HEK293T (cell line): ENCODE measurements around the gene ZBTB48.

ENCODE experiments used
- CTCF ChIA-PET: fragments of 350-600 bp; formaldehyde crosslinking; extraction: SDS; loops from one replicate; lab custom pipeline; 2021; ENCODE audit warnings: antibody characterized with exemption, inconsistent platforms; lab: Yijun Ruan, JAX
- POLR2A ChIA-PET: fragments of 350-600 bp; formaldehyde crosslinking; extraction: SDS; loops from one replicate; lab custom pipeline; 2020; ENCODE audit warnings: antibody characterized with exemption, inconsistent platforms; lab: Yijun Ruan, JAX
- DNase-seq: peaks from one replicate; pipeline ENCODE4 v3.0.0; 2012; ENCODE audit warnings: mixed read lengths; ENCODE audit errors: extremely low spot score
- ARNT ChIP-seq: fragments of 450-650 bp; IDR thresholded peaks from 2 replicates; pipeline ENCODE4 v1.6.1; 2017; ENCODE audit warnings: mild to moderate bottlenecking
- BHLHE40 ChIP-seq: fragments of 450-650 bp; IDR thresholded peaks from 2 replicates; pipeline ENCODE4 v1.6.1; 2016; ENCODE audit warnings: mild to moderate bottlenecking, moderate library complexity, borderline replicate concordance
- CTBP1 ChIP-seq: fragments of 450-650 bp; IDR thresholded peaks from 2 replicates; pipeline ENCODE4 v1.6.1; 2016; ENCODE audit warnings: borderline replicate concordance
- ELF4 ChIP-seq: fragments of 450-650 bp; IDR thresholded peaks from 2 replicates; pipeline ENCODE4 v1.6.1; 2017; ENCODE audit warnings: antibody characterized with exemption
- FOXA1 ChIP-seq: fragments of 450-650 bp; IDR thresholded peaks from 2 replicates; pipeline ENCODE4 v1.6.1; 2016; ENCODE audit warnings: mild to moderate bottlenecking
- FOXK2 ChIP-seq: fragments of 450-650 bp; IDR thresholded peaks from 2 replicates; pipeline ENCODE4 v1.6.1; 2016; ENCODE audit warnings: mild to moderate bottlenecking
- FOXM1 ChIP-seq: fragments of 450-650 bp; IDR thresholded peaks from 2 replicates; pipeline ENCODE4 v1.6.1; 2017; ENCODE audit warnings: mild to moderate bottlenecking, borderline replicate concordance
- HDGF ChIP-seq: fragments of 450-650 bp; IDR thresholded peaks from 2 replicates; pipeline ENCODE4 v1.6.1; 2017; ENCODE audit warnings: antibody characterized with exemption, borderline replicate concordance
- L3MBTL2 ChIP-seq: fragments of 450-650 bp; conservative IDR thresholded peaks from 2 replicates; pipeline ENCODE4 v1.6.1; 2016; ENCODE audit warnings: mild to moderate bottlenecking
- LEF1 ChIP-seq: fragments of 450-650 bp; IDR thresholded peaks from 2 replicates; pipeline ENCODE4 v1.6.1; 2017; ENCODE audit warnings: mild to moderate bottlenecking, borderline replicate concordance
- NFRKB ChIP-seq: fragments of 450-650 bp; IDR thresholded peaks from 2 replicates; pipeline ENCODE4 v1.6.1; 2016; ENCODE audit warnings: mild to moderate bottlenecking, moderate library complexity
- PKNOX1 ChIP-seq: fragments of 450-650 bp; IDR thresholded peaks from 2 replicates; pipeline ENCODE4 v1.6.1; 2016
- SP1 ChIP-seq: fragments of 450-650 bp; IDR thresholded peaks from 2 replicates; pipeline ENCODE4 v1.6.1; 2017
- SUZ12 ChIP-seq: fragments of 450-650 bp; IDR thresholded peaks from 2 replicates; pipeline ENCODE4 v1.6.1; 2016; ENCODE audit warnings: mild to moderate bottlenecking
- TARDBP ChIP-seq: fragments of 450-650 bp; IDR thresholded peaks from 2 replicates; pipeline ENCODE4 v1.6.1; 2016
- ZNF384 ChIP-seq: fragments of 450-650 bp; IDR thresholded peaks from 2 replicates; pipeline ENCODE4 v1.6.1; 2016

The ZBTB48 gene

GRCh38 chr1:6588893-6589520 lies 9.2 kb downstream of the ZBTB48 start:
- CTCF ChIA-PET = no interaction called here
- TF ChIP-seq FOXK2 = no peak
- no peak for TF ChIP-seq NFRKB
- TF ChIP-seq TARDBP = no peak
- TF ChIP-seq BHLHE40 = no peak
- no peak for TF ChIP-seq FOXA1
- TF ChIP-seq L3MBTL2 = no peak
- no peak for TF ChIP-seq SUZ12
- no peak for TF ChIP-seq FOXM1
- TF ChIP-seq SP1 = no peak
- TF ChIP-seq HDGF = no peak
- TF ChIP-seq LEF1 = no peak
- no peak for TF ChIP-seq CTBP1
- TF ChIP-seq PKNOX1 = no peak
- no peak for TF ChIP-seq ZNF384
- TF ChIP-seq ELF4 = no peak
- no peak for TF ChIP-seq ARNT
- POLR2A ChIA-PET = interaction anchor here (0.9 to 2.4 kb wide), 2 partner anchors 9 to 11 kb away, joined by 3 to 12 read pairs; partner anchors contain the start of gene ZBTB48
- DNase-seq = no peak

GRCh38 chr1:6590046-6590445 lies 10.3 kb downstream of the ZBTB48 start:
- CTCF ChIA-PET = no interaction called here
- POLR2A ChIA-PET = interaction anchor here (0.9 to 2.4 kb wide), 2 partner anchors 10 kb away, joined by 3 to 12 read pairs; partner anchors contain the start of gene ZBTB48

GRCh38 chr1:6591222-6591621 lies 11.4 kb downstream of the ZBTB48 start:
- TF ChIP-seq ZNF384 (no peak), L3MBTL2 (no peak)
- CTCF ChIA-PET = interaction anchor here (0.7 kb wide), 1 partner anchor 76 kb away, joined by 3 read pairs; no protein-coding TSS in a partner anchor
- POLR2A ChIA-PET = interaction anchor here (0.6 to 2.7 kb wide), 3 partner anchors 12 to 39 kb away, joined by 3 to 8 read pairs (median 3); partner anchors contain the start of gene ZBTB48
- DNase-seq = no peak

More at GRCh38 chr1:6590046-6590445, 10.3 kb downstream of the ZBTB48 start:
- TF ChIP-seq NFRKB (no peak), ARNT (no peak), LEF1 (no peak), HDGF (no peak), SP1 (no peak), FOXK2 (no peak), PKNOX1 (no peak), CTBP1 (no peak), FOXA1 (no peak), FOXM1 (no peak)
- DNase-seq = no peak

- DNase-seq = no peak
- ChIA-PET POLR2A (interaction anchor here (0.6 to 2.7 kb wide), 3 partner anchors 12 to 39 kb away, joined by 3 to 8 read pairs (median 3); partner anchors contain the start of gene ZBTB48), CTCF (no interaction called here)
- TF ChIP-seq SP1 (no peak), ARNT (no peak), SUZ12 (no peak), PKNOX1 (no peak), L3MBTL2 (no peak), FOXM1 (no peak), FOXA1 (no peak), NFRKB (no peak), BHLHE40 (no peak), FOXK2 (no peak), TARDBP (no peak), CTBP1 (no peak), ZNF384 (no peak), ELF4 (no peak), HDGF (no peak), LEF1 (no peak)
Observed at GRCh38 chr1:6591644-6592043, 11.8 kb downstream of the ZBTB48 start.

GRCh38 chr1:6592441-6592840 lies 12.6 kb downstream of the ZBTB48 start:
- no peak for TF ChIP-seq BHLHE40
- ChIA-PET POLR2A (interaction anchor here (2.7 kb wide), 1 partner anchor 13 kb away, joined by 8 read pairs; the partner anchor contains the start of gene ZBTB48), CTCF (no interaction called here)
- no peak for DNase-seq

GRCh38 chr1:6592865-6593593 lies 13.2 kb downstream of the ZBTB48 start:
- DNase-seq = no peak
- ChIA-PET CTCF (no interaction called here), POLR2A (interaction anchor here (2.7 kb wide), 1 partner anchor 13 kb away, joined by 8 read pairs; the partner anchor contains the start of gene ZBTB48)
- TF ChIP-seq TARDBP = no peak
- TF ChIP-seq FOXK2 = no peak
- no peak for TF ChIP-seq FOXA1
- TF ChIP-seq SP1 = no peak
- no peak for TF ChIP-seq LEF1
- TF ChIP-seq ARNT = no peak
- TF ChIP-seq CTBP1 = no peak
- TF ChIP-seq SUZ12 = no peak
- TF ChIP-seq L3MBTL2 = no peak
- no peak for TF ChIP-seq BHLHE40
- no peak for TF ChIP-seq PKNOX1
